Stromal cell of bone marrow (primary cell): ENCODE measurements around the gene A4GNT.
"Not testable (repeated sequence)": the region's sequence is repeated elsewhere in the genome, so short reads cannot be mapped to it uniquely, and the experiment has no call there.

ENCODE experiments used
- DNase-seq: peaks from one replicate; pipeline ENCODE4 v3.0.0-alpha.2; 2012; ENCODE audit warnings: low read depth

The A4GNT gene

GRCh38 chr3:138118612-138119422 lies 13.4 kb downstream of the A4GNT start:
- DNase-seq, result peak; percentile 54

DNA sequence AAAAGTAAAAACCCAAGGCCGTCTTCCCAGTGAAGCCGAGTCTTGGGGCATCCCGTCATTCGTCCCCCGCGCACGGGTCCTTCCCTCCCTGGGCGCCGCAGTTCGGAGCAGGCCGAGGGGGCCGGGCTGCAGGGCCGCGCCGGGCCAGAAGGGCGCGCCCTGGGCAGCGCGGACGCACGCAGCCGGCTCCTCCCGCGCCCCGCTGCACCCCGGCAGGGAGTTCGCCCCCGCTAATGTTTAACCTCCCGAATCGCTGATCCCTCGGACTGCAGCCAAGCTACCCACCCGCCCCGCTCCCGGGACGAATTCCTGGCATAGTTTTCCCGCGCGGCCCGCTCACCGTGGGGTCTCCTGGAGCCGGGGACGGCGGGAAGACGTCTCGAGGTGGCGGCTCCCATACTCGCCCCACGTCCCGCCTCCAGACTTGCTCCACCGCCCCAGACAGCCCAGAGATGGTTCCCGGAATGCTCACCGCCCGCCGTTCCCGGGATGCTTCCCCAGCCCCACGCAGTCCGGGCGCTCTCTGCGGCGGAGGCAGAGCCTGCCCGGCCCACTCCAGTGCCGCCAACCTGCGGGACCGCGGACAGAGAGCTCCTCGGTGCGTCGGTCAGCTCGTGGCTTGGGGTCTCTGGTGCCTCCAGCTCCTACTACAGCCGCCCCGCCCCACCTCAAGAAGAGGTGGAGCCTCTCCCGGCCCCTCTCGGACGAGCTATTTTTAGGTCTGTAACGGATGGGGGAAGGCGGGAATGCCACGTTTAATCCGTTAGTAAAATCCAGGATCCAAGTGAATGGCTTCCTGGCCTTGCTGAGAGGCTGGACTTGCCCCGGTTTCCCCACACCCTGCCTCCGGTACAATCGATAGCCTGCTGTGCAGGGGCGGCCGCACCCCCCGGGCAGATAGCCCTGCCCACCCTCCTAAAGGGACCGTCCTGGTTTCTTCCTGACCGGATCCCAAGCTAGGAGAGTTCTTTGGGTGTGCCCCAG lies 16.9 kb downstream of the A4GNT start, which contains the start of gene DZIP1L:
Gene DZIP1L, minus strand, starts transcription at position 621 of the 984 bp plus-strand sequence. CDS start 11,637 bp downstream, outside the sequence.
- peak; percentile 57 for DNase-seq

DNA sequence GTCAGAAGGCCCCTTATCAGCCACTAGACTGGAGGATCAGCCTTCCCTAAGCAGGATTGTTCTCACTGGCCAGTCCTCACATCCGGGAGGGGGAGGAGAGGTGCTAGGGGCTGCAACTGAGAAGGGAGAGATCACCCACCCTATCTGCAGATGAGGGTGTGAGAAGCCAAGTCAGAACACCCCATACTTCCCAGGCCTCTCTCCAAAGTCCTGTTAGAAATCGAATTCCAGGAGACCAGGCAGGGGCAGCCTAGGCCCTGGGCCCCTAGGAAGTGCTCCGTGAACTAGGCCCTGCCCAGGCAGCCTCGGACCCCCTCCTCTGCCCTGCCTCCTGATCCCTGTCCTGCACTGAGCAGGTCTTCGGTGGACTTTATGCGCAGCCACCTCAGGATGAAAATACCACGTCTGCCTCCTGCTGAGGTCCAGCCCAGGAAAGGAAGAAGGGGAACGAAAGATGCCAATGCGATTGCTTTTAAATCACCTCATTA lies 17.7 kb downstream of the A4GNT start:
- no peak for DNase-seq

GRCh38 chr3:138113326-138113725 lies 18.9 kb downstream of the A4GNT start:
- no peak for DNase-seq

- DNase-seq, result no peak
Observed at GRCh38 chr3:138112362-138112761, 19.8 kb downstream of the A4GNT start.

GRCh38 chr3:138105598-138105997 lies 26.6 kb downstream of the A4GNT start:
- no peak for DNase-seq

- DNase-seq, result no peak
Observed at GRCh38 chr3:138103466-138103865, 28.7 kb downstream of the A4GNT start.

DNA sequence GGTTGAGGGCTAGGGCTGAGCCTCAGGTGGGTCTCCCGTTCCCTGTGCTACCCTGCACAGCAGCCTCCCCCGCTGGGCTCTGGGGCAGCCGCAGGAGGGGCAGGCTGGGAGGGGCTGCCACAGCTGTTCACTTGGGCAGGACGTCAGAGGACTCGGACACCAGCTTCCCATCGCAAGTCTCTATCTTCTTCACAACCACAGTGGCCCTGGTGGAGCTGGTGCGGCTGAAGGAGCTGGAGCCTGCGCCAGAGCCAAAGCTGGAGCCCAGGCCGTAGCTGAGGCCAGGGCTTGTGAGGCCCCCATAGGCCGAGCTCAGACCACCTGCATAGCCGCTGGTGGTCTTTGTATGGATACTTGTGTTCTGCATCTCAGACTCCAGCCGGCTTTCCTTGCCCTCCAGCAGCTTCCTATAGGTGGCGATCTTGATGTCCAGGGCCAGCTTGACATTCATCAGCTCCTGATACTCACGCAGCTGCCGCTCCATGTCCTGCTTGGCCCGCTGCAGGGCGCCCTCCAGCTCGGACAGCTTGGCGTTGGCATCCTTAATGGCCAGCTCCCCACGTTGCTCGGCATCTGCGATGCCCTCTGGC lies 30.7 kb downstream of the A4GNT start:
- DNase-seq, result not testable (repeated sequence)

DNA sequence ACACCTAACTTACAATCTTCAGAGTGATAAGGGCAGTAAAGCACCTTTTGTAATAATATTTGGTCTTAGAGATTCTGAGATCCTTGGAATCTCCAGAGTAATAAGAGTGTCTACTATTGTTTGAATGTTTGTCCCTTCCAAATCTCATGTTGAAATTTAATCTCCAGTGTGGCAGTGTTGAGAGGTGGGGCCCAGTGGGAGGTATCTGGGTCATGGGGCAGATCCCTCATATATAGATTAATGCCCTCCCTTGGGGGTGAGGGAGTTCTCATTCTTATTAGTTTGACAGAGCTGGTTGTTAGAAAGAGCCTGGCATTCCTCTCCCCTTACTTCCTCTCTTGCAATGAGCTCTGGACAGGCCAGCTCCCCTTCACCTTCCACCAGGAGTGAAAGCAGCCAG lies 32.8 kb downstream of the A4GNT start:
- DNase-seq, result no peak

GRCh38 chr3:138097192-138098172 lies 34.7 kb downstream of the A4GNT start:
- DNase-seq, result no peak

DNA sequence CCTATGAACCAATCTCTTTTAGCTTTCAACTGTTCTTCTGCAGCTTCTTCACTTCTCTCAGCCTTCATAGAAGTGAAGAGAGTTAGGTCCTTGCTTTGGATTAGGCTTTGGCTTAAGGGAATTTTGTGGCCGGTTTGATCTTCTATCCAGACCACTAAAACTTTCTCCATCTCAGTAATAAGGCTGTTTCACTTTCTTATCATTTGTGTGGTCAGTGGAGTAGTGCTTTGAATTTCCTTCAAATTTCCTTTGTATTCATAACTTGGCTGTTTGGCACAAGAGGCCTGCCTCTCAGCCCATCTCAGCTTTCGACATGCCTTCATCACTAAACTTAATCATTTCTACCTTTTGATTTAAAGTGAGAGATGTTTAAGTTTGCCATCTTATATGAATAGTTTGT lies 38.5 kb downstream of the A4GNT start:
- DNase-seq, result no peak

DNA sequence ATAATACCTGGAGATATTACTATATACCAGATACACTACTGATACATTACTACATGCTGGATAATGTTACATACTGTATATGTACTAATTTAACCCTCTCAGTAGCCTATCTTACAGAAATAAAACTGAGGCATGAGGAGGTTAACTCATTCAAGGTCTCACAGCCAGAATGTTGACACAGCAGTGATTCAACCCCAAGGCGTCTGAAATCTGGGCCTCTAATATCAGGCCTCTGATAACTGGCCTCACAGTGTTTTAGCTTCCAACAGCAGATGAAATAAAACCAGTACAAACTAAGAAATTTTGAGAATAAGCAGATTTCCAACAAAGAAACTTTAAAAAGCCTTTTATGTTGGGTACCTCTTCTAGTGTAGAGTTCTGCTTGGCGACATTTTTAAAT lies 40.2 kb downstream of the A4GNT start:
- DNase-seq, result no peak

DNA sequence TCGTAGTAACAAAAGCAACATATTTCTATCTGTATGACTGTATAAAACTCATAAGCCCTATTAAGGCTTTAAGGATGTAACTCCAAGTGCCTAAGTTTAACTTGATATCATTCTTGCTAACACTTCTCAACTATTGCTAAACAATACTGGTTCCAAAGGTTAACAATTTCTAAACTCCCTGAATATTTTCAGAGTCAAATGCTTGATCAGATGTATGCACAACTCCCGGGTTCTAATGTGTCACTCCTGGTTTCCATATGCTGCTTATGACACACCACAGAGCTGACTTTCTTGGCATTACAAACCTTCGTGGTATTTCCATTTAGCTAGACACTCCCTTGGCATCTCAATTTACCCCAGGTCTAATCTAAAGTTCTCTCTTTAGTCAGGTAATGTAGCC lies 43.1 kb downstream of the A4GNT start:
- no peak for DNase-seq

DNA sequence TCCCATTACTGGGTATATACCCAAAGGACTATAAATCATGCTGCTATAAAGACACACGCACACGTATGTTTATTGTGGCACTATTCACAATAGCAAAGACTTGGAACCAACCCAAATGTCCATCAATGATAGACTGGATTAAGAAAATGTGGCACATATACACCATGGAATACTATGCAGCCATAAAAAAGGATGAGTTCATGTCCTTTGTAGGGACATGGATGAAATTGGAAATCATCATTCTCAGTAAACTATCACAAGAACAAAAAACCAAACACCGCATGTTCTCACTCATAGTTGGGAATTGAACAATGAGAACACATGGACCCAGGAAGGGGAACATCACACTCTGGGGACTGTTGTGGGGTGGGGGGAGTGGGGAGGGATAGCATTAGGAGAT lies 46.4 kb downstream of the A4GNT start:
- DNase-seq, result not testable (repeated sequence)

DNA sequence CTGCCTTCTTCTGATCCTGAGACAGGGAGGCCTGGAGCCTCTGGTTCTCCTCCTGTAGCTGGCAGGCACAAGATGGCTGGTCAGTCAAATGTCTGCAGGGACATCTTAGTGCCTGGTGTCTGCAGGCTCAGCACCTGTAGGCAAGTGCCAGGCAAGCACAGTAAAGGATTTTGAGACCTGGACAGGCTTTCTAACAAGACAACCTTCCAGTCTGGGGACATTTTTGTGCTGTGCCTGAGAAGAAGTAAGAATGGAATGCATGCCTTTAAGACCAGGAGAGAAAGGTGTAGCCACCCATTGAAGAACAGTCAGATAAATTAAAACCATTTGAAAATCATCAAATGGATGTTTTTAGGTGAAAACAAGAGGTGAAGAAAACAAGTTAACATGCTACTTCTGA lies 48.0 kb downstream of the A4GNT start:
- DNase-seq, result no peak

DNA sequence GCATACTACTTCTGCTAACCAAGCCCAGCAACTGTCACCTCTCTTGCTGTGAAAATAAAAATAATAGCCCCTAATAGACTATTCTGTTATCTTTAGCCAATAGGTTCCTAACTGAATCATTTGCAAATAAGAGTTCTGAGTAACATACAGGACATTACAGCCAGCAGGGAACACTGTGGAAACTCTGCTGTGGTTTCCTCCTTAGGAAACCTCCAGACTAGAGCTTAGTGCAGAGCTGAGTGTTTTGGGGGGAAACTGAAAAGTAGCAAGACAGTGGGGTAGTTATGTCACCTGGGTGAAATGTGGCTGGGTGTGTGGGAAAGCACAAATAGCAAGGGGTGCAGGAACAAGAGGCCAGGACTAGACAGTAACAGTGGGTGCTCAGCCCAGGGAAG lies 49.2 kb downstream of the A4GNT start:
- DNase-seq, result no peak

- DNase-seq, result peak; percentile 48
Observed at GRCh38 chr3:138082085-138082991, 49.9 kb downstream of the A4GNT start.

GRCh38 chr3:138081371-138082084 lies 50.7 kb downstream of the A4GNT start:
- peak; percentile 25 for DNase-seq

DNA sequence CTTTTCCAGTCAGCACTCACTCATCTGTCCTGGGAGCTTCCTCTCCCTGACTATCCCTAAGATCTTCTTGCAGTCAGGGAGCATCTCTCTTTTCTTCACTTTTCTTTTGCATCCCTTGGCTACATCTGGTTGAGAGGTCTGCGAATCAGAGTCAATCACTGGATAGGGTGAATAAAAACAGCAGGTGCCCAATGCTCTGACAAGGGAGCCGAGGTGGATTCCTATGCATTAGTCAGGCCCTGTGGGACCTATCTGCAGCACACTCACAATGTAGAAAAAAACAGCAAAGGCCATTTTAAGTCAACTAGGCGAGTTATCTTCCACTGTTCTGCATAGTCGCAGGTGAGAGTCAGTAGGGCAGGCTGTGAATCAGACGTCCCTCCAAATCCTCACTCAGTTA lies 52.3 kb downstream of the A4GNT start:
- DNase-seq, result no peak
